ENCODE measurements around the gene AKAP11. TPM values are rescaled to one million over a fixed set of nuclear protein-coding genes. Genes with fewer than 3 reads are reported as not detected.

AKAP11 gene
- total and polyA plus RNA-seq, 2 experiments from 2014 or later, result 4.3 to 21.6 TPM

DNA sequence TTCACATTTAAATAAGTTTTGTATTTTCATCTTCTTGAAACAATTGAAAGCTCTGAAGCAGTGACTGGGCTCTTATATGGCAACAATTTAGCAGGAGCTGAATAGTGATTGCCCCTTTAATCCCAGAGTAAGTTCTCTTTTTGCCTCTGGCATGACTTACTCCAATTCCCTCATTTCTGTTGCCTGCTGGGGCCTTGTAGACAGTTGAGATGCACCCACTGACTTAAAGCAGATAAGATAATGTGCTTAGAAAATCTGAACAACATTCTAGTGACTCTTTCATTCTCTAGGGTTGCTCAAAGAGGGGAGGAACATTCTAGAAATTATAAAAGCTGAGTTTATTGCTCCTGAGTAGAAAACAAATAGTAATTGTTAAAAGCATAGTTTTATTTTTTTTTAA, 52.8 kb downstream of the AKAP11 start:
- Histone ChIP-seq H3K4me2 (no peak overlapping the region), H3K4me3 (no peak overlapping the region), H3K27me3 (ENCODE audit: insufficient read depth) (no peaks in the 10 kb centered on the region), H3K27ac (ENCODE audit: low read depth) (no peak overlapping the region), H3F3A (replicated peaks; ENCODE audit: low read depth) (no peaks in the 10 kb centered on the region), H4K20me1 (replicated peaks; ENCODE audit: insufficient read depth) (no peaks in the 10 kb centered on the region), H2AFZ (no peak overlapping the region), H3K4me1 (ENCODE audit: insufficient read depth) (peaks cover 3% of the 10 kb centered on the region), H3K36me3 (ENCODE audit: insufficient read depth) (no peaks in the 10 kb centered on the region), H3K79me2 (replicated peaks; ENCODE audit: insufficient read depth) (no peaks in the 10 kb centered on the region), H3K9me2 (ENCODE audit: insufficient read depth) (no peaks in the 10 kb centered on the region)
- H3K9me3 Mint-ChIP-seq, result no peaks in the 10 kb centered on the region; the same call in 1 of the 3 replicates
- no peak for ATAC-seq
- TF ChIP-seq, protein P1, sequence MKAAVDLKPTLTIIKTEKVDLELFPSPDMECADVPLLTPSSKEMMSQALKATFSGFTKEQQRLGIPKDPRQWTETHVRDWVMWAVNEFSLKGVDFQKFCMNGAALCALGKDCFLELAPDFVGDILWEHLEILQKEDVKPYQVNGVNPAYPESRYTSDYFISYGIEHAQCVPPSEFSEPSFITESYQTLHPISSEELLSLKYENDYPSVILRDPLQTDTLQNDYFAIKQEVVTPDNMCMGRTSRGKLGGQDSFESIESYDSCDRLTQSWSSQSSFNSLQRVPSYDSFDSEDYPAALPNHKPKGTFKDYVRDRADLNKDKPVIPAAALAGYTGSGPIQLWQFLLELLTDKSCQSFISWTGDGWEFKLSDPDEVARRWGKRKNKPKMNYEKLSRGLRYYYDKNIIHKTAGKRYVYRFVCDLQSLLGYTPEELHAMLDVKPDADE (IDR thresholded peaks at IDR 0.05), result no peak
- TF ChIP-seq EZH2phosphoT487 (IDR thresholded peaks at IDR 0.05; ENCODE audit: unreplicated experiment) (no peak), ZNF331 (CRISPR knock-in tag; IDR thresholded peaks at IDR 0.05; ENCODE audit: low read depth) (no peak), ZNF114 (CRISPR knock-in tag; IDR thresholded peaks at IDR 0.05) (no peak), STAT1 (IDR thresholded peaks at IDR 0.05; ENCODE audit: unreplicated experiment) (no peak), POLR2AphosphoS5 (IDR thresholded peaks at IDR 0.05; ENCODE audit: low read depth) (no peak)
- TF ChIP-seq, protein P2, sequence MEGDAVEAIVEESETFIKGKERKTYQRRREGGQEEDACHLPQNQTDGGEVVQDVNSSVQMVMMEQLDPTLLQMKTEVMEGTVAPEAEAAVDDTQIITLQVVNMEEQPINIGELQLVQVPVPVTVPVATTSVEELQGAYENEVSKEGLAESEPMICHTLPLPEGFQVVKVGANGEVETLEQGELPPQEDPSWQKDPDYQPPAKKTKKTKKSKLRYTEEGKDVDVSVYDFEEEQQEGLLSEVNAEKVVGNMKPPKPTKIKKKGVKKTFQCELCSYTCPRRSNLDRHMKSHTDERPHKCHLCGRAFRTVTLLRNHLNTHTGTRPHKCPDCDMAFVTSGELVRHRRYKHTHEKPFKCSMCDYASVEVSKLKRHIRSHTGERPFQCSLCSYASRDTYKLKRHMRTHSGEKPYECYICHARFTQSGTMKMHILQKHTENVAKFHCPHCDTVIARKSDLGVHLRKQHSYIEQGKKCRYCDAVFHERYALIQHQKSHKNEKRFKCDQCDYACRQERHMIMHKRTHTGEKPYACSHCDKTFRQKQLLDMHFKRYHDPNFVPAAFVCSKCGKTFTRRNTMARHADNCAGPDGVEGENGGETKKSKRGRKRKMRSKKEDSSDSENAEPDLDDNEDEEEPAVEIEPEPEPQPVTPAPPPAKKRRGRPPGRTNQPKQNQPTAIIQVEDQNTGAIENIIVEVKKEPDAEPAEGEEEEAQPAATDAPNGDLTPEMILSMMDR (conservative IDR thresholded peaks at IDR 0.05; ENCODE audit: low read depth in 2 of 2), result no peak
- H3K27ac Mint-ChIP-seq, result no peak overlapping the region
- no peaks in the 10 kb centered on the region for H3K36me3 Mint-ChIP-seq (ENCODE audit: low read depth)
- DNase-seq (ENCODE audit: low spot score), result no peak
- no peak overlapping the region for H3K4me3 Mint-ChIP-seq
- peaks cover 12% of the 10 kb centered on the region; the same call in 2 of the 3 replicates for H3K4me1 Mint-ChIP-seq
- H3K27me3 Mint-ChIP-seq (ENCODE audit: insufficient read depth, low read depth, poor library complexity), result peaks cover 2% of the 10 kb centered on the region

DNA sequence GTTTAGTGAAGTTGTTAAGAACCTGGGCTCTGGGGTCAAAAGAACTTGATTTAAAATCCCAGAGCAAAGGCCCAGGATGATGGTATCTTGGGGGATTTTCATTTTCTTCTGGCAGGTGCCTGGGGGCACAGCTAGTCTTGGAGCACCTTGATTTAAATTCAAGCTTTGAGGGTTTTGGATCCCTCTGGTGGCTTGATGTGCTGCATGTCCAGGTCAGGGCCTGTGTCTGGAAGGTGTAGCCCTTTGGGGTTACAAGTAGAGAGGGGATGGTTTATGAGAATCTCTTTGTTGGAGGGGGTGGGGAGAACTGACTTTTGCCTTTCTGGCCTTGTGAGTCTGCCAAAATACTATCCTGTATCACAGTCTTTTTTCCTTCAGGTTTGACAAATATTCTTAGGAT, 55.8 kb downstream of the AKAP11 start:
- 0 out of 2 replicates have a peak overlapping the region, but pooled peaks have one; percentile 20 for H2AFZ ChIP-seq
- peaks cover 2% of the 10 kb centered on the region for H3K27me3 Mint-ChIP-seq (ENCODE audit: insufficient read depth, low read depth, poor library complexity)
- H3K4me1 ChIP-seq (ENCODE audit: insufficient read depth), result no peaks in the 10 kb centered on the region

More for the DNA sequence above, 55.8 kb downstream of the AKAP11 start:
- TF ChIP-seq POLR2AphosphoS5 (IDR thresholded peaks at IDR 0.05; ENCODE audit: low read depth) (no peak), JUNB (IDR thresholded peaks at IDR 0.05; ENCODE audit: unreplicated experiment) (no peak), STAT1 (IDR thresholded peaks at IDR 0.05; ENCODE audit: unreplicated experiment) (no peak), ZNF114 (CRISPR knock-in tag; IDR thresholded peaks at IDR 0.05) (no peak), EZH2 (IDR thresholded peaks at IDR 0.05; ENCODE audit: low read depth, unreplicated experiment) (no peak)
- TF ChIP-seq, protein P2 (conservative IDR thresholded peaks at IDR 0.05; ENCODE audit: low read depth in 2 of 2), result peak; percentile 28 to 36; a peak in 3 of 4 replicates
- no peaks in the 10 kb centered on the region for H3F3A ChIP-seq (replicated peaks; ENCODE audit: low read depth)
- H3K27me3 ChIP-seq (ENCODE audit: insufficient read depth), result no peaks in the 10 kb centered on the region
- H3K4me2 ChIP-seq, result no peak overlapping the region
- H3K9me2 ChIP-seq (ENCODE audit: insufficient read depth), result 0 out of 2 replicates have a peak, but pooled peaks cover 2% of the 10 kb centered on the region
- H3K4me3 ChIP-seq, result no peak overlapping the region
- H4K20me1 ChIP-seq (replicated peaks; ENCODE audit: insufficient read depth), result no peaks in the 10 kb centered on the region
- no peaks in the 10 kb centered on the region; the same call in 1 of the 3 replicates for H3K9me3 Mint-ChIP-seq
- no peak overlapping the region for H3K27ac ChIP-seq (ENCODE audit: low read depth)
- H3K4me3 Mint-ChIP-seq, result no peak overlapping the region
- H3K4me1 Mint-ChIP-seq, result 0 out of 3 replicates have a peak, but pooled peaks cover 2% of the 10 kb centered on the region
- no peaks in the 10 kb centered on the region for H3K79me2 ChIP-seq (replicated peaks; ENCODE audit: insufficient read depth)
- peak; percentile 22 for DNase-seq (ENCODE audit: low spot score)
- ATAC-seq, result peak; percentile 54
- no peaks in the 10 kb centered on the region for H3K36me3 ChIP-seq (ENCODE audit: insufficient read depth)
- H3K36me3 Mint-ChIP-seq (ENCODE audit: low read depth), result no peaks in the 10 kb centered on the region
- H3K27ac Mint-ChIP-seq, result no peak overlapping the region
